Duodenal mucosa (tissue), 2 donors: Measurements from ENCODE around the gene POLR1A.

Source experiments
- H3K27ac ChIP-seq: one replicate; pipeline ENCODE4 v1.7.0; 2013; ENCODE audit warnings: low read depth, low read length
- H3K27me3 ChIP-seq, 2 donors: one replicate each; pipeline ENCODE4 v1.7.0; 2013; ENCODE audit warnings: low read length in 2 of 2, control low read depth in 1 of 2; ENCODE audit not compliant: insufficient read depth in 2 of 2, control insufficient read depth in 1 of 2
- H3K36me3 ChIP-seq, 2 donors: one replicate each; pipeline ENCODE4 v1.7.0; 2013; ENCODE audit warnings: low read length in 2 of 2, control low read depth in 1 of 2; ENCODE audit not compliant: insufficient read depth in 2 of 2, control insufficient read depth in 1 of 2
- H3K4me1 ChIP-seq, 2 donors: one replicate each; pipeline ENCODE4 v1.7.0; 2013; ENCODE audit warnings: low read length in 2 of 2, control low read depth in 1 of 2; ENCODE audit not compliant: insufficient read depth in 2 of 2, control insufficient read depth in 1 of 2
- H3K4me3 ChIP-seq, 2 donors: one replicate each; pipeline ENCODE4 v1.7.0; 2013; ENCODE audit warnings: low read length in 2 of 2, low read depth in 1 of 2
- H3K9ac ChIP-seq, 2 donors: one replicate each; pipeline ENCODE4 v1.7.0; 2013; ENCODE audit warnings: low read length in 2 of 2, low read depth in 1 of 2
- H3K9me3 ChIP-seq, 2 donors: one replicate each; pipeline ENCODE4 v1.7.0; 2013; ENCODE audit warnings: low read length in 2 of 2, control low read depth in 1 of 2; ENCODE audit not compliant: control insufficient read depth in 1 of 2

The POLR1A gene

DNA sequence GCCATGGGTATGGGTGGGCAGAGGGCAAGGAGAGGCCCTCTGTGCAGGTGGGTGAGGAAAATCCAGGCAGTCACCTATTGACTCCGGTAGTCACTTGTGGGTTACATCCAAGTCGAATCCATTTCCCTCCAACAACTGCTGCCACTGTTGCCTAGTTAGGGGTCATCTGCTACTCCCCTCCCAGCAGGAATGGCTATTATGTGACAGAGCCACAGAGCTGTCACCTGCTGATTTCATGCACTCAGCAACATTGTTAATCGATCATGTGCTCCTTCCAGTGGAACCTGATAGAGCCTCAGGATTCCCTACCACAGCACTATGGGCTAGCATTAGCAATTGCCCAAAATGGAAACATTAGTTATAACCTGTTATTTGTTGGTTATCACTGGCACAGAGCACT lies 31.4 kb downstream of the POLR1A start:
- Histone ChIP-seq H3K4me3 (no peak overlapping the region), H3K9me3 (no peaks in the 10 kb centered on the region), H3K27ac (no peak overlapping the region), H3K27me3 (no peaks in the 10 kb centered on the region), H3K9ac (no peak overlapping the region), H3K4me1 (peaks cover 5 to 12% of the 10 kb centered on the region in 2 donors), H3K36me3 (peaks cover 38 to 83% of the 10 kb centered on the region in 2 donors)

DNA sequence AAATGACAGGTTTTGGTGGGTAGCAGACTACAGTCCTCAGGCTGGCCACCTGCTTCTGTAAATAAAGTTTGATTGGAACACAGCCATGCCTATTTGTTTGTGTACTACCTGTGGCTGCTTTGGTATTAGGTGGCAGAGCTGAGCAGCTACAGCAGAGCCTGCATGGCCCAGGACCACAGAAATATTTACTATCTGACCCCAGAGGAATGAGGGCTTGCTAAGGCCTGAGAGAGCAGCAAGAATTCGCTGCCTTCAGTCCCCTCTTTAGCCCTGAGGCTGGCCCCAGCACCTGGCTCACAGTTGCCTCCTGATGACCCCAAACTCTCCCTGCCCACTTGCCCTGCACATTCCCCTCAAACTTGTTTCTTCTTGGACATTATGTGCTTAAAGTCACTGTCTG lies 32.5 kb downstream of the POLR1A start:
- Histone ChIP-seq H3K27ac (no peak overlapping the region), H3K4me3 (no peak overlapping the region), H3K27me3 (no peaks in the 10 kb centered on the region), H3K4me1 (peaks cover 0 to 7% of the 10 kb centered on the region in 2 donors), H3K36me3 (peaks cover 41 to 82% of the 10 kb centered on the region in 2 donors), H3K9me3 (no peaks in the 10 kb centered on the region), H3K9ac (no peak overlapping the region)

DNA sequence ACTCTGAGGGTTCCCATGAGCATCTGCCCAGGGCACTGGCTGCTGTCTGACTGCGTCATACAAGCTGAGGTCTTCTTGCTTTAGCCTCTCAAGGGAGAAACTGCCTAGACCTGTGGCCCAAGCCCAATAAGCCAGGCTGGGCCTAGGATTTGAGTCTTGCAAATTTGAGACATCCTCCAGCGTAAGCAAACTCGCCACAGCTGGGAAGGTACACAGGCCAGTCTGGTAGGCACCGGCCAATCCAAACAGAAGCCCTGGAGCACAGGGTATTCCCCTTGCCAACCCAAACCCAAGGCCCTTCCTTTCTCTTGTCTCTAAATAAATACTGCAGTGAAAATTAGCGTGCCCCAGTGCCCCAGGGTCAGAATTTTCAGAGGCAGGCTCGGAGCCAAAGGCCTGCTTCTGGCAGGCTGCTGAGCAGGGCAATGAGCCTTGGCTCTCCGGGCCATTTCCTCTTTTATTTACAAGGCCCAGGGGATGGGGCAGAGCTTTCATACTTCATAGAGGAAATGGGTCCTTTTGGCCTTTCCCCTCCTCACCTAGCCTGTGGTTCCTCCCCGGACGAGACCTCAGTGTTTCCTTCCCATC lies 33.3 kb downstream of the POLR1A start:
- Histone ChIP-seq H3K4me1 (peaks cover 0 to 7% of the 10 kb centered on the region in 2 donors), H3K36me3 (peaks cover 40 to 79% of the 10 kb centered on the region in 2 donors)

DNA sequence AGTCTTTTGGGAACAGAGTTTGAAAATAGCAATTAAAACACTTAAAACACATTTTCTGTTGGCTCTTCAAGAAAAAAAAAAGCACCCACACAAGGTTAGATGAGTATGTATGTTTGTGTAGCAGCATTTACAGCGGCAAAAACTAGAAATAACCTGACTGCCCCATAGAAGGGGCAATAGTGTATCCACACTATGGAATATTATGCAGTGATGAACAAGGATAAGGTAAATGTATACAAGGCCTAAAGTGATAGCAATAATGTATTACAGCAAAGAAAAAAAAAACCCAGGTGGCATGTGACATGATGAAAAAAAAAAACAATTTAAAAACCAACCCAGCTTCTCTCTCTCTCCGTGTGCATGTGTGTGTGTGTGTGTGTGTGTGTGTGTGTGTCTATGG lies 34.8 kb downstream of the POLR1A start:
- no peaks in the 10 kb centered on the region for H3K27me3 ChIP-seq
- no peak overlapping the region for H3K4me3 ChIP-seq
- no peaks in the 10 kb centered on the region for H3K9me3 ChIP-seq
- no peak overlapping the region for H3K9ac ChIP-seq
- no peak overlapping the region for H3K27ac ChIP-seq
- peaks cover 0 to 7% of the 10 kb centered on the region in 2 donors for H3K4me1 ChIP-seq
- peaks cover 31 to 74% of the 10 kb centered on the region in 2 donors for H3K36me3 ChIP-seq

More for the DNA sequence above, 33.3 kb downstream of the POLR1A start:
- Histone ChIP-seq H3K9ac (no peak overlapping the region), H3K4me3 (no peak overlapping the region), H3K27me3 (no peaks in the 10 kb centered on the region), H3K9me3 (no peaks in the 10 kb centered on the region), H3K27ac (no peak overlapping the region)

DNA sequence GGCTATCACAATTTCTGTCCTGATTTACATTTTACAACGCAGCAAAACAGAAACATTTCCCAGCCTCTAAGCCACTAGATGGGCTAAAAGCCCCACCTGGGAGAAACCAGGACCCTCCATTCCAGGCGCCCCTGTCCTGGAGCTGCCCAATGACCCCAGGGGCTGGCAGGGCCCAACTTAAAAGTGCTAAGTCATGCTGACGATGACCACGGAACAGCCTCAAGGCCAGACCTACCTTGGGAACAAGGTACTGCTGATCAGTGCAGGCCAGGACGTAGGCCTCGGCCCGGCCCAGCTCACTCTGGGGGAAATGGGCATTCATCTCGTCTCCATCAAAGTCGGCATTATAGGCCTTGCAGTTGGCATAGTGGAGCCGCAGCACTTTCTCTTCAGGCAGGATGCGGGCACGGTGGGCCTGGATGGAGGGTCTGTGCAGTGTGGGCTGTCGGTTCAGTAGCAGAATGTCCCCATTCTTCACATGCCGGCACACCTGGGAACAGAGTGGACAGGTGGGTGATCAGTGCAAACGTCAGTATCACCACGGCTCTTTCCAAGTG lies 35.8 kb downstream of the POLR1A start:
- Histone ChIP-seq H3K4me3 (no peak overlapping the region), H3K27ac (no peak overlapping the region), H3K27me3 (no peaks in the 10 kb centered on the region), H3K36me3 (peaks cover 34 to 81% of the 10 kb centered on the region in 2 donors), H3K9me3 (no peaks in the 10 kb centered on the region), H3K4me1 (peaks cover 0 to 7% of the 10 kb centered on the region in 2 donors), H3K9ac (no peak overlapping the region)

DNA sequence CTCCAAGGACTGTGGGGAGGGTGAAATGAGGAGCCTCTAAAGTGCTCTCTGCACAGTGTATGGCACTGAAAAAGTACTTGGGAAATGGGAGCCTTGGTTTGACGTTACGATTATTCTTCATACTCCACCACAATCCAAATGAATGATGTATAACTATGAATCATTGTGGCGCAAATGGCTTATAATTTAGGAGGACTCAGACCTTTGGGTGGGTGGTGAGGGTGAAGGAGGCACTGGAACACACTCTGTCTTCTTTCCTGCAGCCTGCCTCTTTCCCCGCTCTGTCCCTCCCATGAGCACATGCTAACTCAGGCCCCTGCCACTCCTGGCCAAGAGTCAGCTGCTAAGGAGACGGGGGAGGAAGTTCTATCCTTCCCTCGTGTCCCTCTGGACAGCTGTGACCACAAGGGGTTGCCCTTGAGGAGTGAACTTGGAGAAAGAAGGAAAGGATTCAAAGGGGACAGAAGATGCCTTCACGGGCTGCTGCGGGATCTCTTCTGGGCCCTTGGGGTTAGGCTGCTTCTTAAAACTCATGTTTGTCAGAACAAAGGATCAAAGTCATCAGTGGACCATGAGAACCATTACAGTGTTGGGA lies 36.5 kb downstream of the POLR1A start:
- H3K27ac ChIP-seq, result no peak overlapping the region
- H3K9me3 ChIP-seq, result no peaks in the 10 kb centered on the region
- H3K9ac ChIP-seq, result no peak overlapping the region
- H3K36me3 ChIP-seq, result peaks cover 31 to 81% of the 10 kb centered on the region in 2 donors
- peaks cover 0 to 7% of the 10 kb centered on the region in 2 donors for H3K4me1 ChIP-seq
- no peaks in the 10 kb centered on the region for H3K27me3 ChIP-seq
- no peak overlapping the region for H3K4me3 ChIP-seq

DNA sequence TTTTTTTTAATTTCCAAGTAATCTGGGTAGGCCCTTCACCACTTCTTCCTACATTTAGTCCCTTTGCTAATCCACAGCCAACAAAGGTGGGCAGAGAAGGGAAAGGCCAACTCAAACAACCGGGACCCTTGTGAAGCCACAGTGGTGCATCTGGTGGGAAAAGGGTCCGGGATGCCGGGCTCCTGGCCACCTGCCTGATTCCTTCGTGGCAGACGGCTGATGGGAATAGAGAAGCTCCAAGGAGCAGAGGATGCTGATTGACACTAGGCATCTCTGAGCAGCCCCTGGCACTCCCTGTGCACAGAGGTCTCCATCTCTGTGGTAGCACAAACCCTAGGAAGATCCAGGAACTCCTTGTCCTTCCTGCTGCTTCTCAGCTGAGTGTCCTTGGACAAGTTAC lies 37.0 kb downstream of the POLR1A start:
- Histone ChIP-seq H3K4me1 (peaks cover 0 to 7% of the 10 kb centered on the region in 2 donors), H3K27ac (no peak overlapping the region), H3K36me3 (peaks cover 25 to 81% of the 10 kb centered on the region in 2 donors), H3K4me3 (no peak overlapping the region), H3K27me3 (no peaks in the 10 kb centered on the region), H3K9ac (no peak overlapping the region), H3K9me3 (no peaks in the 10 kb centered on the region)

DNA sequence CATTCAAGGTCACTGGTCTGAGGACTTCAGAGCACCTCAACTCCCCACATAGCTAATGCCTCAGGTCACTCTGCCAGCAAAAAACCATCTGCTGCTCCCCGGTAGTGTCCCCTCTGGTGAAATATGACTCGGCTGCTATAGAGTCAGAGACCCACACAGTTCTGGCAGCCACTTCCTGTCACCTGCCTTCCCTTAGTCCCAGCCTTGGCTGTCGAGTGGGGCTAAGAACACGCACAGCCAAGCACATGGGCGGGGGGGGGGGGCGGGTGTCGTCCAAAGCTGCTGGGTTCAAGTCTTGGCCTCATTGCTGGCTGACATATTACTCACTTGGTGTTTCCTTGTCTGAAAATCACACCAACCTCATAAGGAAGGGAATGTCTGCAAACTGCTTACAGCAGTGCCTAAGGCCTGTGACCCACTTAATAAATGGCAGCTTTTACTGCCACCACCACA lies 37.5 kb downstream of the POLR1A start:
- Histone ChIP-seq H3K4me3 (no peak overlapping the region), H3K4me1 (peaks cover 0 to 7% of the 10 kb centered on the region in 2 donors), H3K9me3 (no peaks in the 10 kb centered on the region), H3K36me3 (peaks cover 22 to 77% of the 10 kb centered on the region in 2 donors), H3K27ac (no peak overlapping the region), H3K27me3 (no peaks in the 10 kb centered on the region), H3K9ac (no peak overlapping the region)

DNA sequence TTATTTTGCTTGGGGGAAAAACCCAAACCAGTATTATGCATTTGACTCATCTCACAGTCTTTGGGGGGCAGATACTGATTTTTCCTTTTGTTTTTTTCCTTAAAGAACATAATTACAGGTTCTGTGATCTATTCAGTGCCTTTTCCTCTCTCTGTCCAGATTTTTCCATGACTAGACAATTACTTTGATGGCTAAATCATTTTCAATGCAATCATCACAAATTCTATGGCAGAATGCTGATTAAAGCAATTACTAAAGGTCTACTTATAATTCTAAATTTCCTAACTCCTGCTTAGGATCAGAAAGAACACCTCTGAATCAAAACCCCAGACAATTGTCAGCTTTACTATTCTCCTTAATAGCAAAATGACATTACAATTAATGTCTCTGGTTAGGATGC lies 38.8 kb downstream of the POLR1A start:
- no peak overlapping the region for H3K9ac ChIP-seq
- H3K4me1 ChIP-seq, result no peaks in the 10 kb centered on the region
- H3K9me3 ChIP-seq, result no peaks in the 10 kb centered on the region
- H3K27ac ChIP-seq, result no peak overlapping the region
- no peaks in the 10 kb centered on the region for H3K27me3 ChIP-seq
- H3K4me3 ChIP-seq, result no peak overlapping the region
- peaks cover 22 to 67% of the 10 kb centered on the region in 2 donors for H3K36me3 ChIP-seq

DNA sequence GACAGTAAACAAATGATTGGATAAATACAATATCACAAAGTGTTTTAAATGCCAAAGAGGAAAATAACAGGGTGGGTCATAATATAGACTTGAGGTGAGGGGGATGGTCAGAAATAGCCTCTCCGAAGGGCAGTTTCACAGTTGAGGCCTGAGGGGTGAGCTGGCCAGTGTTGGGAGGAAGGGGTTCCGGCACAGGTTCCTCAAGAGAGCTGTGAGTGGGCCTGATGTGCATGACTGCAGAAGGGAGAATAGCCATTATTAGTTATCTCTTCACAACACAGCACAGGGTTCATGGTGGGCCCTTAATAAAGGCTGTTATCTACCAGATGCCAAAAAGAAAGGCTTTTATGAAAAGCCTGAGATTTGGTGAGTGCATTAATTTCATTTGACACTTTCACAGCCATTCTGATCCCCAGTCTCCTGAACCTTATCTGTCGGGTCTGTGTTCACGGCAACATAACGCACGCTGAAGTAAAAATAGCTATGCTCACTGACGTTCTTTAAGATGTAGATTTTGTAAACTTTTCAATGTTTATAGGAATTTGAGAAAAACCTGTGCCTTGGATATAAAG lies 39.6 kb downstream of the POLR1A start:
- Histone ChIP-seq H3K4me1 (no peaks in the 10 kb centered on the region), H3K36me3 (peaks cover 22 to 68% of the 10 kb centered on the region in 2 donors), H3K9ac (no peak overlapping the region), H3K4me3 (no peak overlapping the region), H3K27me3 (no peaks in the 10 kb centered on the region), H3K9me3 (no peaks in the 10 kb centered on the region), H3K27ac (no peak overlapping the region)
